ENCODE measurements around the gene TGM3. TPM values are rescaled to one million over a fixed set of nuclear protein-coding genes. Genes with fewer than 3 reads are reported as not detected.

TGM3 gene
- total RNA-seq, 1 donor from 2014 or later: not detected

GRCh38 chr20:2379511-2380229, 83.9 kb downstream of the TGM3 start:
- no peak for DNase-seq (ENCODE audit: low spot score)

- no peak for DNase-seq (ENCODE audit: low spot score)
Measured at GRCh38 chr20:2380601-2381000, 84.8 kb downstream of the TGM3 start, which contains the start of gene TGM6. TSS of gene TGM6 (plus strand) at chr20:2380901. CDS start at chr20:2380969, 68 bp downstream.

GRCh38 chr20:2381303-2381702, 85.5 kb downstream of the TGM3 start:
- no peak for DNase-seq (ENCODE audit: low spot score)

- DNase-seq (ENCODE audit: low spot score): no peak
Measured at GRCh38 chr20:2382833-2383232, 87.0 kb downstream of the TGM3 start.

- DNase-seq (ENCODE audit: low spot score): no peak
Measured at GRCh38 chr20:2385026-2385425, 89.2 kb downstream of the TGM3 start.

GRCh38 chr20:2385496-2385895, 89.7 kb downstream of the TGM3 start:
- peak; percentile 10 for DNase-seq (ENCODE audit: low spot score)

GRCh38 chr20:2386516-2387179, 90.8 kb downstream of the TGM3 start:
- no peak for DNase-seq (ENCODE audit: low spot score)

GRCh38 chr20:2387180-2387577, 91.4 kb downstream of the TGM3 start:
- no peak for DNase-seq (ENCODE audit: low spot score)

- no peak for DNase-seq (ENCODE audit: low spot score)
Measured at GRCh38 chr20:2387580-2387979, 91.8 kb downstream of the TGM3 start.

Other genes with a start within 250 kb of the TGM3 start
- 15.9 TPM for gene STK35, start 194.2 kb upstream of the TGM3 start, total RNA-seq (ENCODE audit: insufficient read depth, low replicate concordance)
- gene TGM6, start 84.9 kb downstream of the TGM3 start, total RNA-seq (ENCODE audit: insufficient read depth, low replicate concordance): not detected
- 85.9 TPM for gene SNRPB, start 174.8 kb downstream of the TGM3 start, total RNA-seq (ENCODE audit: insufficient read depth, low replicate concordance)
- gene ZNF343, start 212.9 kb downstream of the TGM3 start, total RNA-seq (ENCODE audit: insufficient read depth, low replicate concordance): 14.0 TPM
- 1.4 TPM for gene TMC2, start 240.6 kb downstream of the TGM3 start, total RNA-seq (ENCODE audit: insufficient read depth, low replicate concordance)

Data from umbilical cord (tissue), 2 donors.